SK-N-SH (cell line): ENCODE measurements around the gene ABHD10. TPM values are rescaled to one million over a fixed set of nuclear protein-coding genes. Genes with fewer than 3 reads are reported as not detected.

Source experiments
- CTCF ChIA-PET: fragments of 300-600, 350-600 bp; formaldehyde crosslinking; extraction: SDS; loops from one replicate; lab custom pipeline; 2021; lab: Yijun Ruan, JAX
- POLR2A ChIA-PET: fragments of 350-600 bp; sonication (Branson Sonifier 250); formaldehyde crosslinking; extraction: SDS; loops from one replicate; lab custom pipeline; 2020; ENCODE audit warnings: antibody characterized with exemption, inconsistent platforms; lab: Yijun Ruan, JAX
- DNase-seq: peaks from one replicate; pipeline ENCODE4 v3.0.0; 2012
- H2AFZ ChIP-seq: fragments of 200-600 bp; sonication (generic); 2 replicates; pipeline ENCODE4 v1.8.1; 2016; ENCODE audit warnings: antibody characterized with exemption, mild to moderate bottlenecking, low read depth
- H3F3A ChIP-seq: fragments of 200-600 bp; sonication (generic); replicated peaks from 2 replicates; pipeline ENCODE3; 2016; ENCODE audit warnings: antibody characterized with exemption, mild to moderate bottlenecking; ENCODE audit not compliant: insufficient read depth
- H3K27ac ChIP-seq, 2 experiments: fragments of 200-500 bp in 1 of 2; fragments of 200-600 bp in 1 of 2; sonication (Bioruptor generic) in 1 of 2; sonication (generic), shearing (Covaris generic) in 1 of 2; 2 replicates each; pipeline versions ENCODE4 v1.5.1 to v1.6.1; 2014 to 2016; ENCODE audit warnings: low read depth in 2 of 2, inconsistent platforms in 1 of 2, low read length in 1 of 2, mild to moderate bottlenecking in 1 of 2, mixed read lengths in 1 of 2
- H3K27me3 ChIP-seq: fragments of 200-600 bp; sonication (generic), shearing (Covaris generic); 2 replicates; pipeline ENCODE4 v1.6.1; 2016; ENCODE audit warnings: mixed run types; ENCODE audit not compliant: insufficient read depth
- H3K36me3 ChIP-seq, 2 experiments: fragments of 200-500 bp in 1 of 2; fragments of 200-600 bp in 1 of 2; sonication (Bioruptor generic) in 1 of 2; sonication (generic) in 1 of 2; replicated peaks in 1 of 2; 2 replicates each; pipeline versions ENCODE3 to v1.5.1; 2014 to 2016; ENCODE audit warnings: low read length in 1 of 2, mild to moderate bottlenecking in 1 of 2; ENCODE audit not compliant: insufficient read depth in 2 of 2, control insufficient read depth in 1 of 2
- H3K4me1 ChIP-seq, 2 experiments: fragments of 200-500 bp in 1 of 2; fragments of 200-600 bp in 1 of 2; sonication (Bioruptor generic) in 1 of 2; sonication (generic), shearing (Covaris generic) in 1 of 2; 2 replicates each; pipeline versions ENCODE4 v1.5.1 to v1.6.1; 2014 to 2016; ENCODE audit warnings: low read depth in 1 of 2, low read length in 1 of 2, mixed run types in 1 of 2; ENCODE audit not compliant: insufficient read depth in 2 of 2, control insufficient read depth in 1 of 2
- H3K4me2 ChIP-seq: fragments of 200-600 bp; sonication (generic), shearing (Covaris generic); 2 replicates; pipeline ENCODE4 v1.6.1; 2017; ENCODE audit warnings: mixed run types
- H3K4me3 ChIP-seq, 2 experiments: fragments of 200-500 bp in 1 of 2; fragments of 200-600 bp in 1 of 2; sonication (Bioruptor generic) in 1 of 2; sonication (generic), shearing (Covaris generic) in 1 of 2; 2 replicates each; pipeline versions ENCODE4 v1.5.1 to v1.8.1; 2014 to 2016; ENCODE audit warnings: low read depth in 2 of 2, inconsistent platforms in 1 of 2, low read length in 1 of 2, mild to moderate bottlenecking in 1 of 2, mixed read lengths in 1 of 2, moderate library complexity in 1 of 2
- H3K79me2 ChIP-seq: fragments of 200-600 bp; sonication (generic); 2 replicates; pipeline ENCODE4 v1.8.1; 2017; ENCODE audit warnings: mild to moderate bottlenecking; ENCODE audit not compliant: insufficient read depth
- H3K9ac ChIP-seq: fragments of 200-600 bp; sonication (generic); 2 replicates; pipeline ENCODE4 v1.6.1; 2017; ENCODE audit warnings: mixed run types
- H3K9me2 ChIP-seq: fragments of 200-600 bp; sonication (generic); 2 replicates; pipeline ENCODE4 v1.6.1; 2017; ENCODE audit warnings: mixed run types
- H3K9me3 ChIP-seq: fragments of 200-600 bp; sonication (generic); 2 replicates; pipeline ENCODE4 v1.6.1; 2017; ENCODE audit warnings: mixed run types, mild to moderate bottlenecking, moderate library complexity
- H4K20me1 ChIP-seq: fragments of 200-600 bp; sonication (generic); 2 replicates; pipeline ENCODE4 v1.6.1; 2017; ENCODE audit warnings: mild to moderate bottlenecking, mixed run types; ENCODE audit not compliant: insufficient read depth
- CHD2 ChIP-seq: fragments of 150-350 bp; IDR thresholded peaks from 2 replicates; pipeline ENCODE4 v1.6.1; 2018; ENCODE audit warnings: low read length; ENCODE audit not compliant: partially characterized antibody
- CTCF ChIP-seq: fragments of 200-600 bp; sonication (generic); IDR thresholded peaks from 2 replicates; pipeline ENCODE4 v1.6.1; 2017; ENCODE audit warnings: antibody characterized with exemption, mild to moderate bottlenecking, moderate library complexity
- ELF1 ChIP-seq: IDR thresholded peaks from 2 replicates; pipeline ENCODE4 v1.4.0; 2012
- EZH2phosphoT487 ChIP-seq: fragments of 200-600 bp; sonication (generic); IDR thresholded peaks from 2 replicates; pipeline ENCODE4 v1.6.1; 2017; ENCODE audit warnings: low read depth, mixed run types, mild to moderate bottlenecking, antibody characterized with exemption, moderate library complexity, borderline replicate concordance
- GABPA ChIP-seq: IDR thresholded peaks from 2 replicates; pipeline ENCODE4 v1.4.0; 2012; ENCODE audit warnings: low read depth, mild to moderate bottlenecking
- GATA2 ChIP-seq: sonication (generic); formaldehyde crosslinking; IDR thresholded peaks from 2 replicates; pipeline ENCODE4 v1.5.0; 2020; ENCODE audit warnings: mild to moderate bottlenecking, missing genetic modification reagents
- JUND ChIP-seq: IDR thresholded peaks from 2 replicates; pipeline ENCODE4 v1.4.0; 2012
- MEF2A ChIP-seq: IDR thresholded peaks from 2 replicates; pipeline ENCODE4 v1.4.0; 2012; ENCODE audit warnings: low read depth, borderline replicate concordance
- NRF1 ChIP-seq: IDR thresholded peaks from 2 replicates; pipeline ENCODE4 v1.6.1; 2012; ENCODE audit warnings: low read depth, mild to moderate bottlenecking, low read length
- RCOR1 ChIP-seq: fragments of 150-350 bp; IDR thresholded peaks from 2 replicates; pipeline ENCODE4 v1.6.1; 2017; ENCODE audit warnings: antibody characterized with exemption, low read length
- RFX5 ChIP-seq: IDR thresholded peaks from 2 replicates; pipeline ENCODE4 v1.6.1; 2012; ENCODE audit warnings: mild to moderate bottlenecking, improper control_type of control experiment, low read length
- SIN3A ChIP-seq: IDR thresholded peaks from 2 replicates; pipeline ENCODE4 v1.6.1; 2012; ENCODE audit warnings: low read depth, mild to moderate bottlenecking, low read length, moderate library complexity, borderline replicate concordance
- SMC3 ChIP-seq: IDR thresholded peaks from 2 replicates; pipeline ENCODE4 v1.6.1; 2012; ENCODE audit warnings: low read depth, low read length, improper control_type of control experiment
- TEAD4 ChIP-seq: IDR thresholded peaks from 2 replicates; pipeline ENCODE4 v1.4.0; 2012; ENCODE audit warnings: mild to moderate bottlenecking, borderline replicate concordance; ENCODE audit not compliant: insufficient read depth
- YY1 ChIP-seq: IDR thresholded peaks from 2 replicates; pipeline ENCODE4 v1.4.0; 2012; ENCODE audit warnings: low read depth, mild to moderate bottlenecking
- WGBS: methylation state at CpG from one replicate; pipeline ENCODE4 v1.1.6; 2017; ENCODE audit warnings: low lambda C conversion rate; 5-methylcytosine and 5-hydroxymethylcytosine counted together
- polyA plus RNA-seq, 3 experiments: library from polyadenylated mRNA; depleted of rRNA; stranded (reverse); fragments of >200 nt; gene quantifications; 2 replicates each; pipeline ENCODE4 v1.2.3, GENCODE V29; 2012
- TF ChIP-seq, protein P1 (sequence below): IDR thresholded peaks from 2 replicates; pipeline ENCODE4 v1.6.1; 2012; ENCODE audit warnings: mild to moderate bottlenecking, low read depth, low read length, moderate library complexity
- TF ChIP-seq, protein P2 (sequence below): IDR thresholded peaks from 2 replicates; pipeline ENCODE4 v1.4.0; 2012; ENCODE audit warnings: low read depth, borderline replicate concordance
- TF ChIP-seq, protein P3 (sequence below): IDR thresholded peaks from 2 replicates; pipeline ENCODE4 v1.4.0; 2012; ENCODE audit warnings: low read depth, borderline replicate concordance

The ABHD10 gene
- polyA plus RNA-seq, 1 of the 3 experiments (the other 2 are of a cell fraction) = 14.8 TPM

GRCh38 chr3:112009670-112010069, 30.8 kb downstream of the ABHD10 start:
- H3K79me2 ChIP-seq = no peaks in the 10 kb centered on the region
- CTCF ChIA-PET = interaction anchor here (1.1 to 2.1 kb wide), 4 partner anchors 21 to 42 kb away, joined by 3 to 14 read pairs (median 6); no protein-coding TSS in a partner anchor

GRCh38 chr3:112010636-112011035, 31.8 kb downstream of the ABHD10 start:
- H3K27ac ChIP-seq = no peak overlapping the region
- TF ChIP-seq RCOR1 = no peak
- TF ChIP-seq NRF1 = no peak
- TF ChIP-seq, protein P1, sequence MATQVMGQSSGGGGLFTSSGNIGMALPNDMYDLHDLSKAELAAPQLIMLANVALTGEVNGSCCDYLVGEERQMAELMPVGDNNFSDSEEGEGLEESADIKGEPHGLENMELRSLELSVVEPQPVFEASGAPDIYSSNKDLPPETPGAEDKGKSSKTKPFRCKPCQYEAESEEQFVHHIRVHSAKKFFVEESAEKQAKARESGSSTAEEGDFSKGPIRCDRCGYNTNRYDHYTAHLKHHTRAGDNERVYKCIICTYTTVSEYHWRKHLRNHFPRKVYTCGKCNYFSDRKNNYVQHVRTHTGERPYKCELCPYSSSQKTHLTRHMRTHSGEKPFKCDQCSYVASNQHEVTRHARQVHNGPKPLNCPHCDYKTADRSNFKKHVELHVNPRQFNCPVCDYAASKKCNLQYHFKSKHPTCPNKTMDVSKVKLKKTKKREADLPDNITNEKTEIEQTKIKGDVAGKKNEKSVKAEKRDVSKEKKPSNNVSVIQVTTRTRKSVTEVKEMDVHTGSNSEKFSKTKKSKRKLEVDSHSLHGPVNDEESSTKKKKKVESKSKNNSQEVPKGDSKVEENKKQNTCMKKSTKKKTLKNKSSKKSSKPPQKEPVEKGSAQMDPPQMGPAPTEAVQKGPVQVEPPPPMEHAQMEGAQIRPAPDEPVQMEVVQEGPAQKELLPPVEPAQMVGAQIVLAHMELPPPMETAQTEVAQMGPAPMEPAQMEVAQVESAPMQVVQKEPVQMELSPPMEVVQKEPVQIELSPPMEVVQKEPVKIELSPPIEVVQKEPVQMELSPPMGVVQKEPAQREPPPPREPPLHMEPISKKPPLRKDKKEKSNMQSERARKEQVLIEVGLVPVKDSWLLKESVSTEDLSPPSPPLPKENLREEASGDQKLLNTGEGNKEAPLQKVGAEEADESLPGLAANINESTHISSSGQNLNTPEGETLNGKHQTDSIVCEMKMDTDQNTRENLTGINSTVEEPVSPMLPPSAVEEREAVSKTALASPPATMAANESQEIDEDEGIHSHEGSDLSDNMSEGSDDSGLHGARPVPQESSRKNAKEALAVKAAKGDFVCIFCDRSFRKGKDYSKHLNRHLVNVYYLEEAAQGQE = no peak
- no peak for TF ChIP-seq SIN3A
- no peak for TF ChIP-seq CTCF
- TF ChIP-seq, all 33 proteins: peak for 0
- Histone ChIP-seq H3K4me3 (no peak overlapping the region), H4K20me1 (no peaks in the 10 kb centered on the region), H2AFZ (no peak overlapping the region), H3K4me2 (no peak overlapping the region), H3K9ac (no peak overlapping the region), H3F3A (no peaks in the 10 kb centered on the region), H3K27me3 (no peaks in the 10 kb centered on the region), H3K9me2 (no peaks in the 10 kb centered on the region), H3K9me3 (no peaks in the 10 kb centered on the region), H3K4me1 (peaks cover 9 to 14% of the 10 kb centered on the region in 2 experiments; a peak in 2 of 4 replicates), H3K36me3 (peaks cover 0 to 24% of the 10 kb centered on the region in 2 experiments), H3K79me2 (no peaks in the 10 kb centered on the region)
- ChIA-PET POLR2A (no interaction called here), CTCF (interaction anchor here (1.4 to 2.1 kb wide), 4 partner anchors 9 to 33 kb away, joined by 4 to 14 read pairs (median 6); no protein-coding TSS in a partner anchor)
- WGBS = 79% methylated on average over 3 of the region's 3 CpGs
- DNase-seq = no peak

More at GRCh38 chr3:112009670-112010069, 30.8 kb downstream of the ABHD10 start:
- DNase-seq = no peak
- no peak overlapping the region for H3K27ac ChIP-seq
- H2AFZ ChIP-seq = no peak overlapping the region
- no peaks in the 10 kb centered on the region for H3K9me3 ChIP-seq
- peaks cover 5 to 14% of the 10 kb centered on the region in 2 experiments; a peak in 2 of 4 replicates for H3K4me1 ChIP-seq
- no peaks in the 10 kb centered on the region for H3K27me3 ChIP-seq
- POLR2A ChIA-PET = no interaction called here
- TF ChIP-seq YY1 (no peak), ELF1 (no peak), EZH2phosphoT487 (no peak), RFX5 (no peak), RCOR1 (no peak), MEF2A (no peak), SMC3 (no peak), NRF1 (no peak), GATA2 (CRISPR knock-in tag) (no peak), JUND (no peak), TEAD4 (no peak), GABPA (no peak), CHD2 (no peak)
- TF ChIP-seq, protein P2, sequence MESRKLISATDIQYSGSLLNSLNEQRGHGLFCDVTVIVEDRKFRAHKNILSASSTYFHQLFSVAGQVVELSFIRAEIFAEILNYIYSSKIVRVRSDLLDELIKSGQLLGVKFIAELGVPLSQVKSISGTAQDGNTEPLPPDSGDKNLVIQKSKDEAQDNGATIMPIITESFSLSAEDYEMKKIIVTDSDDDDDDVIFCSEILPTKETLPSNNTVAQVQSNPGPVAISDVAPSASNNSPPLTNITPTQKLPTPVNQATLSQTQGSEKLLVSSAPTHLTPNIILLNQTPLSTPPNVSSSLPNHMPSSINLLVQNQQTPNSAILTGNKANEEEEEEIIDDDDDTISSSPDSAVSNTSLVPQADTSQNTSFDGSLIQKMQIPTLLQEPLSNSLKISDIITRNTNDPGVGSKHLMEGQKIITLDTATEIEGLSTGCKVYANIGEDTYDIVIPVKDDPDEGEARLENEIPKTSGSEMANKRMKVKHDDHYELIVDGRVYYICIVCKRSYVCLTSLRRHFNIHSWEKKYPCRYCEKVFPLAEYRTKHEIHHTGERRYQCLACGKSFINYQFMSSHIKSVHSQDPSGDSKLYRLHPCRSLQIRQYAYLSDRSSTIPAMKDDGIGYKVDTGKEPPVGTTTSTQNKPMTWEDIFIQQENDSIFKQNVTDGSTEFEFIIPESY = no peak
- TF ChIP-seq, protein P3, sequence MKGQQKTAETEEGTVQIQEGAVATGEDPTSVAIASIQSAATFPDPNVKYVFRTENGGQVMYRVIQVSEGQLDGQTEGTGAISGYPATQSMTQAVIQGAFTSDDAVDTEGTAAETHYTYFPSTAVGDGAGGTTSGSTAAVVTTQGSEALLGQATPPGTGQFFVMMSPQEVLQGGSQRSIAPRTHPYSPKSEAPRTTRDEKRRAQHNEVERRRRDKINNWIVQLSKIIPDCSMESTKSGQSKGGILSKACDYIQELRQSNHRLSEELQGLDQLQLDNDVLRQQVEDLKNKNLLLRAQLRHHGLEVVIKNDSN = no peak
- WGBS = 93% methylated on average over 2 of the region's 2 CpGs
- H3F3A ChIP-seq = no peaks in the 10 kb centered on the region
- no peak overlapping the region for H3K9ac ChIP-seq
- H3K4me2 ChIP-seq = no peak overlapping the region
- no peaks in the 10 kb centered on the region for H3K9me2 ChIP-seq
- H4K20me1 ChIP-seq = no peaks in the 10 kb centered on the region
- peaks cover 0 to 24% of the 10 kb centered on the region in 2 experiments for H3K36me3 ChIP-seq
- H3K4me3 ChIP-seq = no peak overlapping the region
